CD4-positive, alpha-beta T cell treated with Interleukin-4 for 1 hour (primary cell): ENCODE data around the gene SIAH3.
"Not testable (repeated sequence)": the region's sequence is repeated elsewhere in the genome, so short reads cannot be mapped to it uniquely, and the experiment has no call there.

Experiments
- DNase-seq, 2 donors: peaks; one replicate each; pipeline ENCODE4 v3.0.0-alpha.2; 2020 to 2022

SIAH3 gene

GRCh38 chr13:45778882-45779281 lies 72.7 kb downstream of the SIAH3 start:
- no peak for DNase-seq

- DNase-seq: no peak
Observed at GRCh38 chr13:45776748-45777147, 74.8 kb downstream of the SIAH3 start.

GRCh38 chr13:45775401-45775963 lies 76.1 kb downstream of the SIAH3 start:
- no peak for DNase-seq

GRCh38 chr13:45773944-45774343 lies 77.6 kb downstream of the SIAH3 start:
- DNase-seq: no peak

- no peak for DNase-seq
Observed at GRCh38 chr13:45773236-45773635, 78.3 kb downstream of the SIAH3 start.

GRCh38 chr13:45770886-45771285 lies 80.7 kb downstream of the SIAH3 start:
- no peak for DNase-seq

- no peak for DNase-seq
Observed at GRCh38 chr13:45768656-45769479, 82.7 kb downstream of the SIAH3 start.

GRCh38 chr13:45765464-45765863 lies 86.1 kb downstream of the SIAH3 start:
- no peak for DNase-seq

- no peak for DNase-seq
Observed at GRCh38 chr13:45763419-45763818, 88.1 kb downstream of the SIAH3 start.

- DNase-seq: not testable (repeated sequence)
Observed at GRCh38 chr13:45757589-45757988, 94.0 kb downstream of the SIAH3 start.

- DNase-seq: not testable (repeated sequence)
Observed at GRCh38 chr13:45756498-45756897, 95.1 kb downstream of the SIAH3 start.

GRCh38 chr13:45752510-45752909 lies 99.0 kb downstream of the SIAH3 start:
- no peak for DNase-seq

- DNase-seq: no peak
Observed at GRCh38 chr13:45751885-45752284, 99.7 kb downstream of the SIAH3 start.

- no peak for DNase-seq
Observed at GRCh38 chr13:45750566-45750965, 101.0 kb downstream of the SIAH3 start.

- no peak for DNase-seq
Observed at GRCh38 chr13:45748941-45749759, 102.4 kb downstream of the SIAH3 start.

- DNase-seq: no peak
Observed at GRCh38 chr13:45747071-45747470, 104.5 kb downstream of the SIAH3 start.

GRCh38 chr13:45744979-45745378 lies 106.6 kb downstream of the SIAH3 start:
- DNase-seq: no peak

- no peak for DNase-seq
Observed at GRCh38 chr13:45742985-45743384, 108.6 kb downstream of the SIAH3 start.

GRCh38 chr13:45737571-45738017 lies 114.0 kb downstream of the SIAH3 start:
- DNase-seq: no peak

- DNase-seq: no peak
Observed at GRCh38 chr13:45733361-45733760, 118.2 kb downstream of the SIAH3 start.

GRCh38 chr13:45732916-45733315 lies 118.6 kb downstream of the SIAH3 start:
- no peak for DNase-seq

- DNase-seq: no peak
Observed at GRCh38 chr13:45731455-45731854, 120.1 kb downstream of the SIAH3 start.

GRCh38 chr13:45728759-45729158 lies 122.8 kb downstream of the SIAH3 start:
- no peak for DNase-seq
